ENCODE results near the gene MYBPH.

- TF ChIP-seq RERE (CRISPR knock-in tag; IDR thresholded peaks at IDR 0.05; ENCODE audit: low read depth) = no peak
- TF ChIP-seq REPIN1 (CRISPR knock-in tag; IDR thresholded peaks at IDR 0.05; ENCODE audit: borderline replicate concordance, low read depth) = no peak
- TF ChIP-seq HMGXB4 (CRISPR knock-in tag; IDR thresholded peaks at IDR 0.05; ENCODE audit: borderline replicate concordance in 1 of 2, low read depth in 1 of 2) = no peak
- no peak for TF ChIP-seq GTF3A (CRISPR knock-in tag; conservative IDR thresholded peaks at IDR 0.05)
- TF ChIP-seq PATZ1 (CRISPR knock-in tag; IDR thresholded peaks at IDR 0.05) = no peak
- no peak for TF ChIP-seq CTCF (CRISPR knock-in tag; IDR thresholded peaks at IDR 0.05)
- TF ChIP-seq PHF5A (CRISPR knock-in tag; IDR thresholded peaks at IDR 0.05; ENCODE audit: low read depth, unreplicated experiment) = no peak
- no peak for TF ChIP-seq IRF2 (CRISPR knock-in tag; IDR thresholded peaks at IDR 0.05)
Observed at GRCh38 chr1:203135636-203136305, 39.9 kb downstream of the MYBPH start.

Measured in HepG2 (cell line).